K562 (cell line): Measurements from ENCODE around the gene PRCD. TPM values are rescaled to one million over a fixed set of nuclear protein-coding genes. Genes with fewer than 3 reads are reported as not detected.

Source experiments
- ATAC-seq: fragments of 200-7000 bp; cut with Tn5 transposase; 3 replicates; pipeline ENCODE4 v1.9.1; 2020; ENCODE audit warnings: moderate library complexity
- BruUV-seq: library from RNA; stranded (reverse); fragments of 400-500 nt; replicated peaks from 2 replicates; lab custom pipeline; 2021; lab: Mats Ljungman, UMichigan
- CTCF ChIA-PET: fragments of 300-600 bp; formaldehyde crosslinking; extraction: SDS; loops from one replicate; lab custom pipeline; 2021; ENCODE audit warnings: low intra/inter-chr PET ratio; lab: Yijun Ruan, JAX
- POLR2A ChIA-PET: fragments of 300-600, 350-650 bp; sonication (Branson Sonifier 250); formaldehyde crosslinking; extraction: SDS; loops from one replicate; lab custom pipeline; 2021; ENCODE audit warnings: antibody characterized with exemption, inconsistent platforms; lab: Yijun Ruan, JAX
- DNase-seq, 4 experiments: peaks; one replicate each; pipeline versions ENCODE4 v3.0.0 to v3.0.0-alpha.2; 2011 to 2018; ENCODE audit warnings: low spot score in 3 of 4, mixed read lengths in 3 of 4; ENCODE audit errors: extremely low read depth in 1 of 4
- FAIRE-seq: peaks from 2 replicates; lab custom pipeline; 2011; peaks lifted over from hg19 to GRCh38; lab: Jason Lieb, UNC
- H2AFZ ChIP-seq: 2 replicates; pipeline ENCODE4 v1.6.0; 2011; ENCODE audit warnings: low read depth, low read length, control low read depth, inconsistent platforms
- H3K27ac ChIP-seq: fragments of 200-600 bp; 3 replicates; pipeline ENCODE4 v1.8.0; 2011; ENCODE audit warnings: low read depth, mild to moderate bottlenecking, control low read depth, inconsistent platforms, low read length, moderate library complexity, mixed read lengths; ENCODE audit errors: extremely low read depth
- H3K27me3 ChIP-seq, 2 experiments: fragments of 300-600 bp in 1 of 2; 2 replicates in 1 of 2; 3 replicates in 1 of 2; pipeline versions ENCODE4 v1.6.0 to v1.8.0; 2011; ENCODE audit warnings: inconsistent platforms in 2 of 2, low read length in 2 of 2, mild to moderate bottlenecking in 1 of 2, mixed read lengths in 1 of 2, moderate library complexity in 1 of 2; ENCODE audit not compliant: control insufficient read depth in 2 of 2, insufficient read depth in 2 of 2
- H3K36me3 ChIP-seq: fragments of 300-600 bp; 3 replicates; pipeline ENCODE4 v1.8.0; 2011; ENCODE audit warnings: mild to moderate bottlenecking, low read length, inconsistent platforms; ENCODE audit not compliant: control insufficient read depth, insufficient read depth
- H3K4me1 ChIP-seq, 2 experiments: fragments of 200-600 bp in 1 of 2; replicated peaks in 1 of 2; 2 replicates in 1 of 2; 3 replicates in 1 of 2; pipeline versions ENCODE4 v1.5.1 to v1.8.0; 2011; ENCODE audit warnings: inconsistent platforms in 2 of 2, low read length in 2 of 2, mild to moderate bottlenecking in 1 of 2, mixed read lengths in 1 of 2, moderate library complexity in 1 of 2; ENCODE audit not compliant: control insufficient read depth in 2 of 2, insufficient read depth in 2 of 2
- H3K4me2 ChIP-seq: 2 replicates; pipeline ENCODE4 v1.6.1; 2011; ENCODE audit warnings: low read length, control low read depth, inconsistent platforms, mixed read lengths; ENCODE audit not compliant: insufficient read depth
- H3K4me3 ChIP-seq: fragments of 200-600 bp; sonication (generic), shearing (Covaris generic); 2 replicates; pipeline ENCODE4 v1.5.1; 2016; ENCODE audit warnings: control low read depth, inconsistent platforms
- H3K79me2 ChIP-seq: fragments of 200-600 bp; 3 replicates; pipeline ENCODE4 v1.8.0; 2011; ENCODE audit warnings: low read length, inconsistent platforms; ENCODE audit not compliant: control insufficient read depth, insufficient read depth
- H3K9ac ChIP-seq, 2 experiments: 2 replicates each; pipeline versions ENCODE4 v1.6.0 to v1.6.1; 2011; ENCODE audit warnings: low read depth in 2 of 2, low read length in 2 of 2, control low read depth in 1 of 2, inconsistent platforms in 1 of 2, mild to moderate bottlenecking in 1 of 2, mixed read lengths in 1 of 2; ENCODE audit not compliant: insufficient read depth in 1 of 2
- H3K9me1 ChIP-seq: one replicate; pipeline ENCODE4 v1.6.0; 2011; ENCODE audit warnings: inconsistent platforms, mild to moderate bottlenecking, low read length, moderate library complexity; ENCODE audit not compliant: control insufficient read depth, insufficient read depth
- H3K9me3 ChIP-seq: replicated peaks from 2 replicates; pipeline ENCODE4 v1.5.1; 2011; ENCODE audit warnings: low read depth, low read length, inconsistent platforms; ENCODE audit not compliant: control insufficient read depth, insufficient read depth
- H4K20me1 ChIP-seq: replicated peaks from 2 replicates; pipeline ENCODE4 v1.6.1; 2011; ENCODE audit warnings: low read length, inconsistent platforms, mixed read lengths; ENCODE audit not compliant: control insufficient read depth, insufficient read depth
- HEY1 ChIP-seq: fragments of 250-450 bp; sonication (Bioruptor Pico); IDR thresholded peaks from 2 replicates; pipeline ENCODE4 v1.5.0; 2020; ENCODE audit warnings: mild to moderate bottlenecking, moderate library complexity, borderline replicate concordance
- NEUROD1 ChIP-seq: fragments of 150-350 bp; IDR thresholded peaks from 2 replicates; pipeline ENCODE4 v1.6.1; 2014; ENCODE audit warnings: borderline replicate concordance, low read length, low read depth; ENCODE audit not compliant: partially characterized antibody
- PHF20 ChIP-seq: fragments of 450-650 bp; IDR thresholded peaks from 2 replicates; pipeline ENCODE4 v1.6.1; 2018; ENCODE audit not compliant: partially characterized antibody
- SMAD2 ChIP-seq: fragments of 150-350 bp; IDR thresholded peaks from 2 replicates; pipeline ENCODE4 v1.6.1; 2014; ENCODE audit warnings: low read depth, mild to moderate bottlenecking, low read length
- SMARCE1 ChIP-seq: fragments of 450-650 bp; IDR thresholded peaks from 2 replicates; pipeline ENCODE4 v1.7.1; 2016; ENCODE audit warnings: mild to moderate bottlenecking
- ZC3H11A ChIP-seq: IDR thresholded peaks from 2 replicates; pipeline ENCODE4 v1.6.1; 2012; ENCODE audit warnings: low read depth, low read length, improper control_type of control experiment
- ZNF263 ChIP-seq: sonication (generic); formaldehyde crosslinking; IDR thresholded peaks from 2 replicates; pipeline ENCODE4 v1.8.0; 2022; ENCODE audit warnings: mild to moderate bottlenecking, missing genetic modification reagents, borderline replicate concordance
- ZNF384 ChIP-seq: IDR thresholded peaks from 2 replicates; pipeline ENCODE4 v1.6.1; 2012; ENCODE audit warnings: low read depth, low read length, improper control_type of control experiment
- WGBS: fragments of 100-300 bp; shearing (Covaris generic); methylation state at CpG from one replicate; pipeline ENCODE4 v1.1.6; 2016; ENCODE audit warnings: low coverage, mixed read lengths; ENCODE audit not compliant: insufficient coverage; ENCODE audit errors: missing lambda C conversion rate; 5-methylcytosine and 5-hydroxymethylcytosine counted together
- in situ Hi-C: fragments of 300-500 bp; cut with MboI; formaldehyde crosslinking; loops from 4 replicates; pipeline ENCODE4 v1.15.0; 2018; ENCODE audit warnings: inconsistent platforms, mixed read lengths
- intact Hi-C: fragments of 100-400 bp; cut with micrococcal nuclease; formaldehyde crosslinking; loops from 2 replicates; pipeline ENCODE4 v1.14.2; 2022
- polyA plus RNA-seq, 8 experiments: library from polyadenylated mRNA; depleted of rRNA in 4 of 8; stranded (reverse) in 5 of 8; unstranded in 3 of 8; fragments of >200 nt; fragmentation: Nextera tagmentation in 2 of 8; fragmentation: Illumina TruSeq in 1 of 8; extraction: Ambion mirVana in 2 of 8; extraction: Trizol in 1 of 8; gene quantifications; 2 replicates each; pipeline versions ENCODE4 v1.2.1 to v1.2.3, GENCODE V29; 2011 to 2014; ENCODE audit warnings: inconsistent platforms in 1 of 8, missing spikeins in 1 of 8
- total RNA-seq, 7 experiments: library from RNA; depleted of rRNA in 6 of 7; stranded (reverse); fragments of >200 nt in 6 of 7; fragmentation: Illumina TruSeq in 2 of 7; extraction: Trizol in 2 of 7; gene quantifications; 2 replicates each; pipeline versions ENCODE4 v1.2.1 to v1.2.3, GENCODE V29; 2011 to 2021; ENCODE audit warnings: low replicate concordance in 1 of 7
- TF ChIP-seq, protein P1 (sequence below): fragments of 450-650 bp; formaldehyde crosslinking; IDR thresholded peaks from 2 replicates; pipeline ENCODE4 v1.4.0; 2022; ENCODE audit warnings: missing genetic modification characterization

The PRCD gene
- total and polyA plus RNA-seq, 9 of the 15 experiments (the other 6 are each of a cell fraction or from before 2014, with no cell fraction given) = 0.20 to 0.25 (median 0.21) TPM; not detected in 6

DNA sequence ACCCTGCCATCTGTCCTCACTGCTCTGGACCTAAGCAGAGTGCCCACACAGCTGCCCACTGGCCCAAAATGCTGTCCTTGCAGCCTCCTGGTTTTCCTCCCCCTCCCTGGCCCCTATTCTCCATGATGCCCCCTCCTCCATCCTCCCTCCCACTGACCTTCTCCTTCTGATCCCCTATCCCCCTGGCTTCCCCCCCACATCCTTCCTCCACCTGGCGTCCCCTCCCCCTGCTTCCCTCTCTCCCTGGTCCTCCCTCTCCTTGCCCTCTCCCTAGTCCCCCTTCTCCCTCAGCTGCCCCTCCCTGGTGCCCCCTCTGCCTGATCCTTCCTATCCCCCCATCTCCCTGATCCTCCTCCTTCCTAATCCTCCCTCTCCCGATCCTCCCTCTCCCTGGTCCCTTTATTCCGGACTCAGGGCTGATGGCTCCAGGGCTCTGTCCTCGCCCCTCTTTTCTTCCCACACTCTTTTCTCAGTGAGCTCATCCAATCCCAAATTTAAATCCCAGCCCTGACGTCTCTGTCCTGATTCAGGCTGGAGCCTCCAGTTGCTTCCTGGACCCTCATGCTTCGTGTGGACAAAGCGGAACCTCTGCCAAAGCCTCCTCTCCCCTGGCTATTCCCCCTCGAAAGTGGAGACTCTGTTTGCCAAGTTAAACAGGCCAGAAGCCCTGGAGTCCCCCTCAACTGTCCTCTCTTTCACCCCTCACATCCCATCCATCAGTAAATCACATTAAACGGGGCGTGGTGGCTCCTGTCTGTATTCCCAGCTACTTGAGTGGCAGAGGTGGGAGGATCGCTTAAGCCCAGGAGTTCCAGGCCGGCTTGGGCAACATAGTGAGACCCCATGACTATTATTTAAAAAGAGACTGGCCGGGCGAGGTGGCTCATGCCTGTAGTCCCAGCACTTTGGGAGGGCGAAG lies 20.5 kb upstream of the PRCD start:
- Histone ChIP-seq H3K9me1 (no peaks in the 10 kb centered on the region), H3K27me3 (no peaks in the 10 kb centered on the region), H3K79me2 (no peaks in the 10 kb centered on the region), H3K27ac (no peak overlapping the region), H3K4me1 (peaks cover 11 to 21% of the 10 kb centered on the region in 2 experiments; a peak in 4 of 5 replicates), H3K9me3 (no peaks in the 10 kb centered on the region), H4K20me1 (no peaks in the 10 kb centered on the region), H3K4me2 (no peak overlapping the region), H3K36me3 (no peaks in the 10 kb centered on the region), H3K9ac (no peak overlapping the region; a peak in 1 of 4 replicates), H2AFZ (no peak overlapping the region), H3K4me3 (no peak overlapping the region)
- no peak for FAIRE-seq
- TF ChIP-seq, protein P1, sequence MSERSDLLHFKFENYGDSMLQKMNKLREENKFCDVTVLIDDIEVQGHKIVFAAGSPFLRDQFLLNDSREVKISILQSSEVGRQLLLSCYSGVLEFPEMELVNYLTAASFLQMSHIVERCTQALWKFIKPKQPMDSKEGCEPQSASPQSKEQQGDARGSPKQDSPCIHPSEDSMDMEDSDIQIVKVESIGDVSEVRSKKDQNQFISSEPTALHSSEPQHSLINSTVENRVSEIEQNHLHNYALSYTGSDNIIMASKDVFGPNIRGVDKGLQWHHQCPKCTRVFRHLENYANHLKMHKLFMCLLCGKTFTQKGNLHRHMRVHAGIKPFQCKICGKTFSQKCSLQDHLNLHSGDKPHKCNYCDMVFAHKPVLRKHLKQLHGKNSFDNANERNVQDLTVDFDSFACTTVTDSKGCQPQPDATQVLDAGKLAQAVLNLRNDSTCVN = no peak
- TF ChIP-seq HEY1 (CRISPR knock-in tag) (no peak), SMARCE1 (no peak), SMAD2 (no peak), NEUROD1 (no peak), PHF20 (no peak), ZNF384 (no peak), ZNF263 (no peak), ZC3H11A (no peak)
- ChIA-PET CTCF (interaction anchor here (0.6 kb wide), 2 partner anchors 110 to 569 kb away, joined by 3 read pairs; no protein-coding TSS in a partner anchor), POLR2A (no interaction called here)
- intact Hi-C loops = no loop called here
- 32% methylated on average over 13 of the region's 15 CpGs for WGBS
- in situ Hi-C loops = no loop called here
- BruUV-seq = no TSS peak
- ATAC-seq = no peak
- no peak for DNase-seq
